GM08714 (cell line): ENCODE results near the gene KCNJ18.
"Not testable (repeated sequence)": the region's sequence is repeated elsewhere in the genome, so short reads cannot be mapped to it uniquely, and the experiment has no call there.

Experiments used
- H3K4me3 ChIP-seq: fragments of 200-500 bp; sonication (Bioruptor generic); 2 replicates; pipeline ENCODE4 v1.5.1; 2014; ENCODE audit warnings: mild to moderate bottlenecking, low read length, inconsistent platforms

Gene KCNJ18

GRCh38 chr17:21691883-21692703 lies at the start of gene KCNJ18:
TSS of gene KCNJ18 (plus strand) at chr17:21692523. CDS start at chr17:21702787, 10,264 bp downstream.
- H3K4me3 ChIP-seq: not testable (repeated sequence)

GRCh38 chr17:21648125-21648524 lies 44.2 kb upstream of the KCNJ18 start:
- H3K4me3 ChIP-seq: not testable (repeated sequence)

GRCh38 chr17:21650043-21650442 lies 42.3 kb upstream of the KCNJ18 start:
- H3K4me3 ChIP-seq: not testable (repeated sequence)

- not testable (repeated sequence) for H3K4me3 ChIP-seq
These were observed 40.3 kb upstream of the KCNJ18 start for GRCh38 chr17:21652049-21652448.

GRCh38 chr17:21653211-21653610 lies 39.1 kb upstream of the KCNJ18 start:
- H3K4me3 ChIP-seq: not testable (repeated sequence)

- H3K4me3 ChIP-seq: not testable (repeated sequence)
These were observed 35.6 kb upstream of the KCNJ18 start for GRCh38 chr17:21656518-21657309.

GRCh38 chr17:21659635-21660034 lies 32.7 kb upstream of the KCNJ18 start:
- H3K4me3 ChIP-seq: not testable (repeated sequence)

- not testable (repeated sequence) for H3K4me3 ChIP-seq
These were observed 30.9 kb upstream of the KCNJ18 start for GRCh38 chr17:21661455-21661854.

- not testable (repeated sequence) for H3K4me3 ChIP-seq
These were observed 29.2 kb upstream of the KCNJ18 start for GRCh38 chr17:21663166-21663565.

GRCh38 chr17:21663614-21664474 lies 28.5 kb upstream of the KCNJ18 start:
- H3K4me3 ChIP-seq: not testable (repeated sequence)

GRCh38 chr17:21665171-21665570 lies 27.2 kb upstream of the KCNJ18 start:
- H3K4me3 ChIP-seq: not testable (repeated sequence)

- not testable (repeated sequence) for H3K4me3 ChIP-seq
These were observed 26.3 kb upstream of the KCNJ18 start for GRCh38 chr17:21665935-21666493.

- not testable (repeated sequence) for H3K4me3 ChIP-seq
These were observed 25.5 kb upstream of the KCNJ18 start for GRCh38 chr17:21666711-21667412.

- H3K4me3 ChIP-seq: not testable (repeated sequence)
These were observed 24.8 kb upstream of the KCNJ18 start for GRCh38 chr17:21667413-21668117.

- H3K4me3 ChIP-seq: not testable (repeated sequence)
These were observed 24.2 kb upstream of the KCNJ18 start for GRCh38 chr17:21668118-21668488.

GRCh38 chr17:21668746-21669508 lies 23.4 kb upstream of the KCNJ18 start:
- not testable (repeated sequence) for H3K4me3 ChIP-seq

- not testable (repeated sequence) for H3K4me3 ChIP-seq
These were observed 22.5 kb upstream of the KCNJ18 start for GRCh38 chr17:21669616-21670360.

GRCh38 chr17:21670361-21671155 lies 21.8 kb upstream of the KCNJ18 start:
- H3K4me3 ChIP-seq: not testable (repeated sequence)
